Neural crest cell (in vitro differentiated cells): Measurements from ENCODE around the gene WASF2. TPM values are rescaled to one million over a fixed set of nuclear protein-coding genes. Genes with fewer than 3 reads are reported as not detected.

Source experiments
- DNase-seq: peaks from one replicate; pipeline ENCODE4 v3.0.0; 2021; ENCODE audit warnings: low read depth, mixed read lengths, low spot score
- H3K27ac Mint-ChIP-seq: one replicate; pipeline ENCODE4 v1.8.0; 2021; ENCODE audit warnings: mild to moderate bottlenecking, mixed read lengths; ENCODE audit not compliant: unreplicated experiment
- H3K27me3 Mint-ChIP-seq: 2 replicates; pipeline ENCODE4 v1.8.0; 2021; ENCODE audit warnings: low read depth, mild to moderate bottlenecking, mixed read lengths
- H3K36me3 Mint-ChIP-seq: 2 replicates; pipeline ENCODE4 v1.8.0; 2021; ENCODE audit warnings: low read depth, mild to moderate bottlenecking, mixed read lengths
- H3K4me1 Mint-ChIP-seq: 2 replicates; pipeline ENCODE4 v1.8.0; 2021; ENCODE audit warnings: mixed read lengths
- H3K4me3 Mint-ChIP-seq: one replicate; pipeline ENCODE4 v1.8.0; 2021; ENCODE audit warnings: mild to moderate bottlenecking, mixed read lengths
- H3K9me3 Mint-ChIP-seq: 2 replicates; pipeline ENCODE4 v1.8.0; 2021; ENCODE audit warnings: mixed read lengths
- CTCF ChIP-seq: fragments of 200-600 bp; sonication (generic); conservative IDR thresholded peaks from 2 replicates; pipeline ENCODE4 v1.5.0; 2021; ENCODE audit warnings: antibody characterized with exemption, mild to moderate bottlenecking
- total RNA-seq: library from RNA; stranded (reverse); gene quantifications from 2 replicates; pipeline ENCODE4 v1.2.1, GENCODE V29; 2021

WASF2 gene
- total RNA-seq, 1 donor from 2014 or later, result 81.9 TPM

GRCh38 chr1:27403931-27404330, 86.0 kb downstream of the WASF2 start:
- Mint-ChIP-seq H3K9me3 (no peaks in the 10 kb centered on the region), H3K27ac (no peak overlapping the region), H3K4me1 (peaks cover 68% of the 10 kb centered on the region), H3K36me3 (peaks cover 8% of the 10 kb centered on the region), H3K4me3 (no peak overlapping the region), H3K27me3 (no peaks in the 10 kb centered on the region)
- no peak for DNase-seq
- TF ChIP-seq CTCF, result no peak

- Mint-ChIP-seq H3K27me3 (no peaks in the 10 kb centered on the region), H3K4me1 (peaks cover 73% of the 10 kb centered on the region), H3K9me3 (no peaks in the 10 kb centered on the region), H3K36me3 (peaks cover 6% of the 10 kb centered on the region), H3K4me3 (peak overlapping the region; percentile 61), H3K27ac (peak overlapping the region; percentile 71)
- peak; percentile 45 for TF ChIP-seq CTCF
- no peak for DNase-seq
These were observed 86.8 kb downstream of the WASF2 start for GRCh38 chr1:27403065-27403726.

DNA sequence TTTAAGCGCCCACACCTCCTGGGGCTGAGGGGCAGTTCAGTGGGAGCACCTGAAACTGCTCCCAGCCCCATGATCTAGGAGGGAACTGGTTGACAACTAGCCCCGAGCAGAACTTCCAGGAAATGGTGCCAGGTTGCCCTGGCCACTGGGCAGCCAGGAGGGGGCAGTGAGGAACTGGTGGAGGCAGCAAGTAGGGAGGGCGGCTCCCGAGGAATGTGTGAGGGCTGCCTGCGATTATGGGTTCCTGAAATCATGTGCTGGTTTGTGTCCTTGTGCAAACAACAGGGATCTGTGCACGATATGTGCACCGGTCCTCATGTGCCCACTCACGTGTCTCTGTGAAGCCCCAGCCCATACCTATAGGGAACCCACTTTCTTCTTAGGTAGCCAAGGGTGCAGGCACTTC, 87.6 kb downstream of the WASF2 start:
- peaks cover 77% of the 10 kb centered on the region for H3K4me1 Mint-ChIP-seq

DNA sequence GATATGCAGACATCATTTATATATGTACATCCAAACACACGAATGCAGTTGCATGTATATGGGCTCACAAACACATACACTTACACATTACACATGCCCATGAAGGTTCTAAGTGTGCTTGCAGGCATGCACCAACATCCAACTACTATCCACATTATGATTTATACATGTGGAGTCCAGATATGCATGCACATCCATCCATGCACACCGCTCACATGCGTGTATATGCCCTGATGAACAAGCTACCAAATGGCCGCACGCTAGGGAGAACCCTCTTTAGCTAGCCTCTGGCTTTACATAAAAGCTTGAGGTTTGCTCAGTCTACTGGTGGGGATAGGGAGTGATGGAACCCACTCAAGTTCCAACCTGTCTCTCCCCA, 89.0 kb downstream of the WASF2 start:
- Mint-ChIP-seq H3K4me3 (peak overlapping the region; percentile 5), H3K27ac (no peak overlapping the region), H3K9me3 (no peaks in the 10 kb centered on the region), H3K27me3 (peaks cover 2% of the 10 kb centered on the region), H3K4me1 (peaks cover 64% of the 10 kb centered on the region), H3K36me3 (no peaks in the 10 kb centered on the region)
- no peak for TF ChIP-seq CTCF
- no peak for DNase-seq

More for the DNA sequence above, 87.6 kb downstream of the WASF2 start:
- TF ChIP-seq CTCF, result peak; percentile 46
- Mint-ChIP-seq H3K36me3 (peaks cover 4% of the 10 kb centered on the region), H3K27me3 (peaks cover 2% of the 10 kb centered on the region), H3K9me3 (no peaks in the 10 kb centered on the region), H3K27ac (no peak overlapping the region), H3K4me3 (no peak overlapping the region)
- no peak for DNase-seq

- no peaks in the 10 kb centered on the region for H3K36me3 Mint-ChIP-seq
- no peaks in the 10 kb centered on the region for H3K9me3 Mint-ChIP-seq
- TF ChIP-seq CTCF, result no peak
- no peak for DNase-seq
- H3K4me3 Mint-ChIP-seq, result peak overlapping the region; percentile 36
- peaks cover 2% of the 10 kb centered on the region for H3K27me3 Mint-ChIP-seq
- H3K27ac Mint-ChIP-seq, result peak overlapping the region; percentile 86
- peaks cover 58% of the 10 kb centered on the region for H3K4me1 Mint-ChIP-seq
These were observed 89.6 kb downstream of the WASF2 start for GRCh38 chr1:27400082-27400962.
